ENCODE measurements around the gene ODR4.
"Not testable (repeated sequence)": the region's sequence is repeated elsewhere in the genome, so short reads cannot be mapped to it uniquely, and the experiment has no call there.

The ODR4 gene

GRCh38 chr1:186375152-186375928, at the start of gene ODR4, which contains the start of gene TPR:
Gene ODR4, plus strand, starts transcription at chr1:186375838. Its CDS starts 3,948 bp downstream, at chr1:186379786.
Gene TPR, minus strand, starts transcription at chr1:186375253. Its CDS starts 225 bp downstream, at chr1:186375028.
- DNase-seq (ENCODE audit: insufficient read length, low spot score): peak; percentile 54

GRCh38 chr1:186326009-186326408, 49.6 kb upstream of the ODR4 start:
- no peak for FAIRE-seq
- no peak for DNase-seq (ENCODE audit: insufficient read length, low spot score)

More at GRCh38 chr1:186375152-186375928, at the start of gene ODR4, which contains the start of gene TPR:
- peak; percentile 98 for FAIRE-seq

GRCh38 chr1:186327331-186327730, 48.3 kb upstream of the ODR4 start:
- DNase-seq (ENCODE audit: insufficient read length, low spot score): no peak
- FAIRE-seq: peak; percentile 42

GRCh38 chr1:186330758-186331157, 44.9 kb upstream of the ODR4 start:
- DNase-seq (ENCODE audit: insufficient read length, low spot score) (no peak), FAIRE-seq (no peak)

- DNase-seq (ENCODE audit: insufficient read length, low spot score) (no peak), FAIRE-seq (no peak)
Measured at GRCh38 chr1:186337554-186337953, 38.1 kb upstream of the ODR4 start.

DNA sequence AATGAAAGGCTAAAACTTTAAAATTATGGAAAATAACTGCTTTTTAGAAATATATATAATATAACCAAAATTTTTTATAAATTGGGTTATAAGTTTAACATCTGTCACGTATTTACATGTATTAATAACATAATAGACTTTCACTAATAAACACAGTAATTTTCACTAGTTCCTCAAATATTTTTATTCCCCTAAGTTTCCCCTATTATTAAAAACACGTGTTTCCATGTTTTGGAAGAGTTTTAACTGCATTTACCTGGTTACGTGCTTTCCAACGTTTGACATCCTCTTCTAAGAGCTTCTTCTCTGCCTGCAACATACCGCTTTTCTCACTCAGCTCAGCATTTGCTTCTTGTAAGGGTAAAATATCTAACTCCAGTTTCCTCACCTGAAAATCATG, 34.9 kb upstream of the ODR4 start:
- DNase-seq (ENCODE audit: insufficient read length, low spot score) (no peak), FAIRE-seq (no peak)

- not testable (repeated sequence) for DNase-seq (ENCODE audit: insufficient read length, low spot score); FAIRE-seq
Measured at GRCh38 chr1:186347837-186348691, 27.6 kb upstream of the ODR4 start.

DNA sequence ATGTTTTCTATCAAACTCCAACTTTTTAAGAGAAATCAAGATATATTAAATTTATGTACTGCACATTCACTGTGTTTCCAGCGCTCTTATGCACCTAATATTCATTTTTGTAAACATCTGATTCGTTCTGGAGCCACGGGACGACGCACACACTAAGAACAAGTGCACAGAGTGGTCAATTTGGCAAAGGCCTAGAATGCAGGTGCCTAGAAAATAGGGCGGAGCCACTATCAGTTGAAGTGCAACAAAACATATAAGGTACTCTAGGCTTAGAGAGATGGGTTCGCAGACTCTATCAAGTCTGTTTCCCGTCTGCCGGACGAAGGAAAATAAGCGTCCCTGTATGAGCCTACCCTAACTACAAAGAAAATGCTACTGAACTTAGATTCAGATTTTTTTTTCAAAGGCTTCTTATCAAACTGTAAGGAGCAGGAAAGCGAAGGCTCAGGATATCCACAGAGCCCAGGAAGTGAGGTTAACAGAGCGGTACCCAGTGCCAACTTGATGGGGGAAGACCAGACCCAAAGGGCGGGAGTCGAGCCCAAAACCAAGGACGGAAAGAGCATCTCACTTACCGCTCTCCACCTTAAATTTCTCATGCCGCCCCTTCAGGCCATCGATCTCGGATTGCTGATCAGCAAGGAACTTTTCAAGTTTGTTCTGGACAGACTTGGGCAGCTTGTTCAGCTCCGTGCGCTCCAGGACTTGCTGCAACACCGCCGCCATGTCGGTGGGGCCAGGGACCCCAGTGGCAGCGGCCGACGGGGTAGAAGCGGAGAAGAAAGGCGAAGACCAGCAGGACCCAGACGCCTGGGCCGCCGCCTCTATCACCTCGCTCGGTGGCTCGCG, 1.1 kb upstream of the ODR4 start:
- DNase-seq (ENCODE audit: insufficient read length, low spot score) (no peak), FAIRE-seq (no peak)

- no peak for FAIRE-seq
- DNase-seq (ENCODE audit: insufficient read length, low spot score): no peak
Measured at GRCh38 chr1:186375929-186376319, 286 bp downstream of the ODR4 start.

GRCh38 chr1:186386725-186387383, 11.2 kb downstream of the ODR4 start:
- DNase-seq (ENCODE audit: insufficient read length, low spot score) (no peak), FAIRE-seq (no peak)

- DNase-seq (ENCODE audit: insufficient read length, low spot score) (no peak), FAIRE-seq (no peak)
Measured at GRCh38 chr1:186390925-186391324, 15.3 kb downstream of the ODR4 start.

GRCh38 chr1:186391841-186392240, 16.2 kb downstream of the ODR4 start:
- FAIRE-seq (no peak), DNase-seq (ENCODE audit: insufficient read length, low spot score) (no peak)

DNA sequence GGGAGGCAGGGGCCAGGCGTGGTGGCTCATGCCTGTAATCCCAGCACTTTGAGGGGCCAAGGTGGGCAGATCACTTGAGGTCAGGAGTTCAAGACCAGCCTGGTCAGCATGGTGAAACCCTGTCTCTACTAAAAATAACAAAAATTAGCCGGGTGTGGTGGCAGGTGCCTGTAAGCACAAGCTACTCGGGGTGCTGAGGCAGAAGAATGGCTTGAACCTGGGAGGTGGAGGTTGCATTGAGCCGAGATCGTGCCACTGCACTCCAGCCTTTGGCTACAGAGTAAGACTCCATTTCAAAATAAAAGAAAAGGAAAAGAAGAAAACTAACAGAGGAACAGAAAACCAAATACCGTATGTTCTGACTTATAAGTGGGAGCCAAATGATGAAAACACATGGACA, 17.1 kb downstream of the ODR4 start:
- FAIRE-seq; DNase-seq (ENCODE audit: insufficient read length, low spot score): not testable (repeated sequence)

- FAIRE-seq; DNase-seq (ENCODE audit: insufficient read length, low spot score): not testable (repeated sequence)
Measured at GRCh38 chr1:186401446-186401845, 25.8 kb downstream of the ODR4 start.

- DNase-seq (ENCODE audit: insufficient read length, low spot score): no peak
- FAIRE-seq: peak; percentile 42
Measured at GRCh38 chr1:186403632-186404031, 28.0 kb downstream of the ODR4 start.

GRCh38 chr1:186404454-186405051, 28.9 kb downstream of the ODR4 start:
- peak; percentile 79 for FAIRE-seq
- peak; percentile 6 for DNase-seq (ENCODE audit: insufficient read length, low spot score)

GRCh38 chr1:186409091-186409490, 33.5 kb downstream of the ODR4 start:
- no peak for FAIRE-seq
- no peak for DNase-seq (ENCODE audit: insufficient read length, low spot score)

DNA sequence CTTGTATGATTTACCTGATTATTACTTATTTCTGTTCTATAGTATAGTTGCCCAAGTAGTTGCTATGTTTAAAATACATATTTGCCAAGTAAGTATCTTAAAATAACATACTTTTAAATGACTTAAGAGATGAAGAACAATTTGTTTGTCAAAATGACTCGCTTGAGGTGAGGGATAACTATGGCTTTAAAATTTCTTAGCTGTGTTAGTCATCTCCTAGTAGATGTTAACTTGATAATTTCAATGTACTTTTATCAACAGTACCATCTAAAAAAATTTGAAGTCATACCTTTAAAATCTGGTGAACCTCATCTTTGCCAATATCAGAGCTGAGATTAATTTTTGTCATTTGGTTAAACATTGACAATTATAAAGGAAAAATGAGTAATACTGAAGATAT, 37.7 kb downstream of the ODR4 start:
- FAIRE-seq (no peak), DNase-seq (ENCODE audit: insufficient read length, low spot score) (no peak)

GRCh38 chr1:186418503-186418902, 42.9 kb downstream of the ODR4 start:
- FAIRE-seq: no peak

DNA sequence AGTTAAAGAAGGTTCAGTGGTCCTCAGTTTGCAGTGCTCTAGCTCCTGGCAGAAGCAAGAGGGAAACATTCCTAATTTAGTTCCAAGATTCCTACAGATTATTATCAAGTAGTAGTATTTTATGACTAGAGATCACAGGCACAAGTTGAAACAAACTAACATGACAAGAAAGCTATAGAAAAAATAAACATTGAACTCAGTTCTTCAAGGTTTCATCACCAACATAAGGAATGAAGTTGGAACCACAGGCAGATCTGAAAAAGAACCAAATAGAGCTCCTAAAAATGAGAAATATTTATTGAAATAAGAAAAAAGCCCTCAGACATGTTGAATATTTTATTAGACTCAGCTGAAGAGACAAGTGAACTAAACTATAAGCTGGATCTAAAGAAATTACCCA, 44.7 kb downstream of the ODR4 start:
- DNase-seq (ENCODE audit: insufficient read length, low spot score): no peak
- FAIRE-seq: no peak

More at GRCh38 chr1:186418503-186418902, 42.9 kb downstream of the ODR4 start:
- no peak for DNase-seq (ENCODE audit: insufficient read length, low spot score)

Measured in GM19239 (cell line).